Measurements from ENCODE around the gene DENND1A.
A peak's percentile ranks its signal among the peaks of the same experiment; 100 is the strongest.

The DENND1A gene

GRCh38 chr9:123778232-123778902 lies 151.6 kb downstream of the DENND1A start:
- no peak for DNase-seq
- no peak for TF ChIP-seq GATA1 (IDR thresholded peaks at IDR 0.05; ENCODE audit: low read depth, low read length)
- TF ChIP-seq POLR2A (IDR thresholded peaks at IDR 0.05; ENCODE audit: low read length), result no peak

- DNase-seq, result no peak
- TF ChIP-seq GATA1 (IDR thresholded peaks at IDR 0.05; ENCODE audit: low read depth, low read length) (no peak), POLR2A (IDR thresholded peaks at IDR 0.05; ENCODE audit: low read length) (no peak)
Observed at GRCh38 chr9:123776708-123777537, 153.0 kb downstream of the DENND1A start.

GRCh38 chr9:123775289-123776284 lies 154.3 kb downstream of the DENND1A start:
- DNase-seq, result no peak
- no peak for TF ChIP-seq POLR2A (IDR thresholded peaks at IDR 0.05; ENCODE audit: low read length)
- no peak for TF ChIP-seq GATA1 (IDR thresholded peaks at IDR 0.05; ENCODE audit: low read depth, low read length)

GRCh38 chr9:123773783-123774182 lies 156.1 kb downstream of the DENND1A start:
- DNase-seq, result no peak
- TF ChIP-seq POLR2A (IDR thresholded peaks at IDR 0.05; ENCODE audit: low read length) (no peak), GATA1 (IDR thresholded peaks at IDR 0.05; ENCODE audit: low read depth, low read length) (no peak)

GRCh38 chr9:123772967-123773366 lies 157.0 kb downstream of the DENND1A start:
- no peak for DNase-seq
- TF ChIP-seq POLR2A (IDR thresholded peaks at IDR 0.05; ENCODE audit: low read length) (no peak), GATA1 (IDR thresholded peaks at IDR 0.05; ENCODE audit: low read depth, low read length) (no peak)

GRCh38 chr9:123772374-123772773 lies 157.6 kb downstream of the DENND1A start:
- no peak for DNase-seq
- TF ChIP-seq POLR2A (IDR thresholded peaks at IDR 0.05; ENCODE audit: low read length) (no peak), GATA1 (IDR thresholded peaks at IDR 0.05; ENCODE audit: low read depth, low read length) (no peak)

- no peak for TF ChIP-seq POLR2A (IDR thresholded peaks at IDR 0.05; ENCODE audit: low read length)
- DNase-seq, result peak; percentile 65
Observed at GRCh38 chr9:123771690-123772089, 158.2 kb downstream of the DENND1A start.

GRCh38 chr9:123769719-123770118 lies 160.2 kb downstream of the DENND1A start:
- TF ChIP-seq GATA1 (IDR thresholded peaks at IDR 0.05; ENCODE audit: low read depth, low read length) (no peak), POLR2A (IDR thresholded peaks at IDR 0.05; ENCODE audit: low read length) (no peak)
- DNase-seq, result no peak

- no peak for DNase-seq
- no peak for TF ChIP-seq GATA1 (IDR thresholded peaks at IDR 0.05; ENCODE audit: low read depth, low read length)
- no peak for TF ChIP-seq POLR2A (IDR thresholded peaks at IDR 0.05; ENCODE audit: low read length)
Observed at GRCh38 chr9:123763910-123764588, 165.9 kb downstream of the DENND1A start.

- TF ChIP-seq POLR2A (IDR thresholded peaks at IDR 0.05; ENCODE audit: low read length) (no peak), GATA1 (IDR thresholded peaks at IDR 0.05; ENCODE audit: low read depth, low read length) (no peak)
- no peak for DNase-seq
Observed at GRCh38 chr9:123761905-123762605, 167.9 kb downstream of the DENND1A start.

GRCh38 chr9:123757960-123758359 lies 172.0 kb downstream of the DENND1A start:
- no peak for TF ChIP-seq GATA1 (IDR thresholded peaks at IDR 0.05; ENCODE audit: low read depth, low read length)
- TF ChIP-seq POLR2A (IDR thresholded peaks at IDR 0.05; ENCODE audit: low read length), result no peak
- DNase-seq, result no peak

GRCh38 chr9:123757547-123757946 lies 172.4 kb downstream of the DENND1A start:
- no peak for DNase-seq
- TF ChIP-seq POLR2A (IDR thresholded peaks at IDR 0.05; ENCODE audit: low read length) (no peak), GATA1 (IDR thresholded peaks at IDR 0.05; ENCODE audit: low read depth, low read length) (no peak)
